ENCODE measurements around the gene TAF8.
A peak's percentile ranks its signal among the peaks of the same experiment; 100 is the strongest.

TAF8 gene

GRCh38 chr6:42042108-42042507 lies 8.2 kb upstream of the TAF8 start:
- peaks cover 33% of the 10 kb centered on the region for H3K4me1 ChIP-seq (ENCODE audit: insufficient read depth, poor library complexity, severe bottlenecking)

DNA sequence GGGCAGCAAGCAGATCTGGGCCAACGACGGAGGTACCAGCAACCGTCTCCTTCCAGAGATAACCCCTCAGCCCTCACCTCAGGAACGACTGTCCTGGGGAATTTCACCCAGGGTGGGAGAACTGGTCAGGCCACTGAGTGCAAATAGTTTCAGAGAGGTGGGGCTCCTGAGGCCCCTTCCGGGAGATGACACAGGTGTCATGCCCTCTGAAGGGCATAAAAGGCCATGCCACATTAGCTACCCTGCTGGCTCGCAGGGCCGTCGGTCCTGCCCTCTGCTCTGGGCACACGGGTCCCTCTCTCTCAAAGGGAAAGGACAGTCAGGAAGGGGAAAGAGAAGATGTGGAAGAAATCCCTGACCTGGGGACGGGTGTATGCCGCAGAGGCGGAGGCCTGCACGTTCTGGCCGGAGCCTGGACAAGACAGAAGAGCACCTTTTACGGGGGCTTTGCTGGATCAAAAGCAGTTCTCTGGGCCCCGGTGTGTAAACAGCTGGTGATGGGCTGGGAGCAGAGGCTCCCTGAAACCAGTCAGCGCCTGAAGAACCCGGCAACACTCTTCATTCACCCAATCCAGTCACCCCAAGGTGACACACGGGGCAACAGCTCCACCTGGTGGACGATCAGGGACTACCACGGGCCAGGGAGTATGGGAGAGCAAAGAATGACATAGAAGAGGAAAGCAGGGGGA lies 6.4 kb upstream of the TAF8 start:
- TF ChIP-seq CTCF (IDR thresholded peaks at IDR 0.05; ENCODE audit: poor library complexity, severe bottlenecking) = peak; percentile 94
- DNase-seq (ENCODE audit: low spot score) (peak; percentile 81), ATAC-seq (ENCODE audit: low read depth) (peak; percentile 66)
- Histone ChIP-seq H3K9me3 (ENCODE audit: severe bottlenecking) (no peaks in the 10 kb centered on the region), H3K4me1 (ENCODE audit: insufficient read depth, poor library complexity, severe bottlenecking) (peaks cover 37% of the 10 kb centered on the region), H3K27me3 (ENCODE audit: insufficient read depth, poor library complexity, severe bottlenecking) (no peaks in the 10 kb centered on the region), H3K27ac (ENCODE audit: poor library complexity, severe bottlenecking) (peak overlapping the region; percentile 94), H3K36me3 (ENCODE audit: low read depth) (0 out of 2 replicates have a peak, but pooled peaks cover 10% of the 10 kb centered on the region), H3K4me3 (ENCODE audit: severe bottlenecking) (no peak overlapping the region)

More at GRCh38 chr6:42042108-42042507, 8.2 kb upstream of the TAF8 start:
- H3K9me3 ChIP-seq (ENCODE audit: severe bottlenecking) = no peaks in the 10 kb centered on the region
- no peak overlapping the region for H3K4me3 ChIP-seq (ENCODE audit: severe bottlenecking)
- DNase-seq (ENCODE audit: low spot score) (no peak), ATAC-seq (ENCODE audit: low read depth) (no peak)
- no peak overlapping the region for H3K27ac ChIP-seq (ENCODE audit: poor library complexity, severe bottlenecking)
- no peak for TF ChIP-seq CTCF (IDR thresholded peaks at IDR 0.05; ENCODE audit: poor library complexity, severe bottlenecking)
- no peaks in the 10 kb centered on the region for H3K27me3 ChIP-seq (ENCODE audit: insufficient read depth, poor library complexity, severe bottlenecking)
- 0 out of 2 replicates have a peak, but pooled peaks cover 10% of the 10 kb centered on the region for H3K36me3 ChIP-seq (ENCODE audit: low read depth)

- Histone ChIP-seq H3K36me3 (ENCODE audit: low read depth) (peaks cover 10% of the 10 kb centered on the region; the same call in 1 of the 2 replicates), H3K27ac (ENCODE audit: poor library complexity, severe bottlenecking) (peak overlapping the region; percentile 94), H3K4me3 (ENCODE audit: severe bottlenecking) (no peak overlapping the region), H3K27me3 (ENCODE audit: insufficient read depth, poor library complexity, severe bottlenecking) (no peaks in the 10 kb centered on the region), H3K9me3 (ENCODE audit: severe bottlenecking) (no peaks in the 10 kb centered on the region), H3K4me1 (ENCODE audit: insufficient read depth, poor library complexity, severe bottlenecking) (peaks cover 38% of the 10 kb centered on the region)
- TF ChIP-seq CTCF (IDR thresholded peaks at IDR 0.05; ENCODE audit: poor library complexity, severe bottlenecking) = no peak
- ATAC-seq (ENCODE audit: low read depth) = peak; percentile 61
- peak; percentile 93 for DNase-seq (ENCODE audit: low spot score)
Observed at GRCh38 chr6:42045538-42046460, 4.5 kb upstream of the TAF8 start.

DNA sequence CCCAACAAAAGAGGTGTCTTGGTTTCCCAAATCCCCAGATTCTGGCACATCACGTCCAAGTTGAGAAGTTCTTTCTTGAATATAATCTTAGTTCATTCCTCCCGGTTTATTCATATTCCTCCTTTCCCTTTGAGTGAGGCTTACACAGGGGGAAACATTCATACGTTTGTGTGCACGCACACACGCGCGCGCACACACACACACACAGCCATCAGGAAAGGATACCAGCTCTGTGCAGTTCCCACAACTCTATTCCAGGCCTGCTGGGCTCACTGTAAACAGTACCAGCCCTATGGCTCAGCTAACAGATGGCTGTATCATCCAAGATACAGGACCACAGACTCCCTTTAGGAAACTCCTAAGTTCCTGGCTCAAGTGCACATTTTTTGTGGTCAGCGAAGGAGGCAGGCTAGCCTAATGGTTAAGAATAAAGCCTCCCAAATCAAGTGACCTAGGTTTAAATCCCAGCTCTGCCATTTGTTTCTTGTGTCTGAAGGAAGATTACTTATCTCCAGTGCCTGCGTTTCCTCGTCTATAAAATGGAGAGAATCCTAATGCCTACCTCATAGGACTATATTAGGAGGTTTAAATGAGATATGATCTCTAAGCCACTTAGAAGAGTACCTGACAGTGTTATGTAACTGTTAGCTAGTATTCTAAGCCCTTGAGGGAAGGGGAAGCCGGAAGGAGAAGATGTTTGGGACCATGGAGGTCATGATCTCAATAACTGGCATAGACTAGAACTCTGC lies 3.7 kb upstream of the TAF8 start:
- Histone ChIP-seq H3K9me3 (ENCODE audit: severe bottlenecking) (no peaks in the 10 kb centered on the region), H3K27ac (ENCODE audit: poor library complexity, severe bottlenecking) (peak overlapping the region; percentile 94), H3K4me1 (ENCODE audit: insufficient read depth, poor library complexity, severe bottlenecking) (peaks cover 43% of the 10 kb centered on the region), H3K4me3 (ENCODE audit: severe bottlenecking) (no peak overlapping the region), H3K27me3 (ENCODE audit: insufficient read depth, poor library complexity, severe bottlenecking) (no peaks in the 10 kb centered on the region), H3K36me3 (ENCODE audit: low read depth) (peaks cover 19% of the 10 kb centered on the region)
- ATAC-seq (ENCODE audit: low read depth) (no peak), DNase-seq (ENCODE audit: low spot score) (no peak)
- no peak for TF ChIP-seq CTCF (IDR thresholded peaks at IDR 0.05; ENCODE audit: poor library complexity, severe bottlenecking)

All from RWPE2 (cell line).